ENCODE data around the gene MAP4K5. TPM values are rescaled to one million over a fixed set of nuclear protein-coding genes. Genes with fewer than 3 reads are reported as not detected.

The MAP4K5 gene
- total and polyA plus RNA-seq, 4 donors, result 7.7 to 47.1 (median 19.3) TPM

GRCh38 chr14:50550294-50550693 lies 17.9 kb upstream of the MAP4K5 start:
- H3K27me3 ChIP-seq (ENCODE audit: control insufficient read depth in 4 of 4, insufficient read depth in 4 of 4, low read length in 3 of 4), result no peaks in the 10 kb centered on the region
- TF ChIP-seq ATF3 (IDR thresholded peaks at IDR 0.05) (no peak), RXRA (IDR thresholded peaks at IDR 0.05) (no peak), CTCF (IDR thresholded peaks at IDR 0.05; ENCODE audit: low read depth, low read length, missing input control) (no peak), GABPA (IDR thresholded peaks at IDR 0.05 in 1 of 2, conservative IDR thresholded peaks at IDR 0.05 in 1 of 2) (no peak), FOXA2 (IDR thresholded peaks at IDR 0.05) (no peak), HNF4A (conservative IDR thresholded peaks at IDR 0.05) (no peak), NR2F2 (IDR thresholded peaks at IDR 0.05) (no peak), EGR1 (IDR thresholded peaks at IDR 0.05; ENCODE audit: low read depth in 2 of 2) (no peak), MAX (IDR thresholded peaks at IDR 0.05) (no peak), ZBTB33 (IDR thresholded peaks at IDR 0.05) (no peak), REST (IDR thresholded peaks at IDR 0.05) (no peak), HNF4G (IDR thresholded peaks at IDR 0.05) (no peak), JUND (IDR thresholded peaks at IDR 0.05) (no peak), FOXA1 (IDR thresholded peaks at IDR 0.05) (no peak)
- WGBS, result 98% methylated on average over 1 of the region's 1 CpG

GRCh38 chr14:50545618-50546017 lies 13.2 kb upstream of the MAP4K5 start:
- Histone ChIP-seq H3K4me3 (ENCODE audit: low read depth in 1 of 3, low read length in 3 of 3) (no peak overlapping the region), H3K9me3 (ENCODE audit: control insufficient read depth in 4 of 4, low read length in 3 of 4) (no peaks in the 10 kb centered on the region), H3K27ac (ENCODE audit: low read depth in 1 of 2, low read length in 2 of 2) (no peak overlapping the region), H3K27me3 (ENCODE audit: control insufficient read depth in 4 of 4, insufficient read depth in 4 of 4, low read length in 3 of 4) (no peaks in the 10 kb centered on the region), H3K4me1 (ENCODE audit: control insufficient read depth in 4 of 4, insufficient read depth in 4 of 4, low read length in 3 of 4) (no peaks in the 10 kb centered on the region), H3K9ac (ENCODE audit: low read depth in 1 of 2, low read length in 2 of 2) (no peak overlapping the region), H3K36me3 (ENCODE audit: control insufficient read depth in 4 of 4, insufficient read depth in 3 of 4, low read depth in 1 of 4, low read length in 3 of 4) (no peaks in the 10 kb centered on the region)
- no peak for DNase-seq (ENCODE audit: low spot score)
- 76% methylated on average over 3 of the region's 3 CpGs for WGBS
- no peak for TF ChIP-seq HNF4A (conservative IDR thresholded peaks at IDR 0.05)
- no peak for TF ChIP-seq ATF3 (IDR thresholded peaks at IDR 0.05)
- TF ChIP-seq TAF1 (conservative IDR thresholded peaks at IDR 0.05), result no peak
- TF ChIP-seq GABPA (IDR thresholded peaks at IDR 0.05 in 1 of 2, conservative IDR thresholded peaks at IDR 0.05 in 1 of 2), result no peak
- no peak for TF ChIP-seq MAX (IDR thresholded peaks at IDR 0.05)
- TF ChIP-seq FOXA1 (IDR thresholded peaks at IDR 0.05), result no peak
- TF ChIP-seq FOXA2 (IDR thresholded peaks at IDR 0.05), result no peak
- TF ChIP-seq ZBTB33 (IDR thresholded peaks at IDR 0.05), result no peak
- no peak for TF ChIP-seq EGR1 (IDR thresholded peaks at IDR 0.05; ENCODE audit: low read depth in 2 of 2)
- TF ChIP-seq CTCF (IDR thresholded peaks at IDR 0.05; ENCODE audit: low read depth, low read length, missing input control), result no peak
- no peak for TF ChIP-seq RAD21 (IDR thresholded peaks at IDR 0.05)
- TF ChIP-seq YY1 (IDR thresholded peaks at IDR 0.05), result no peak
- no peak for TF ChIP-seq HNF4G (IDR thresholded peaks at IDR 0.05)
- TF ChIP-seq NR2F2 (IDR thresholded peaks at IDR 0.05), result no peak
- no peak for TF ChIP-seq JUND (IDR thresholded peaks at IDR 0.05)
- no peak for TF ChIP-seq RXRA (IDR thresholded peaks at IDR 0.05)
- no peak for TF ChIP-seq SP1 (IDR thresholded peaks at IDR 0.05)

More at GRCh38 chr14:50550294-50550693, 17.9 kb upstream of the MAP4K5 start:
- Histone ChIP-seq H3K9me3 (ENCODE audit: control insufficient read depth in 4 of 4, low read length in 3 of 4) (no peaks in the 10 kb centered on the region), H3K4me3 (ENCODE audit: low read depth in 1 of 3, low read length in 3 of 3) (no peak overlapping the region), H3K9ac (ENCODE audit: low read depth in 1 of 2, low read length in 2 of 2) (no peak overlapping the region), H3K27ac (ENCODE audit: low read depth in 1 of 2, low read length in 2 of 2) (no peak overlapping the region), H3K4me1 (ENCODE audit: control insufficient read depth in 4 of 4, insufficient read depth in 4 of 4, low read length in 3 of 4) (no peaks in the 10 kb centered on the region), H3K36me3 (ENCODE audit: control insufficient read depth in 4 of 4, insufficient read depth in 3 of 4, low read depth in 1 of 4, low read length in 3 of 4) (no peaks in the 10 kb centered on the region)
- DNase-seq (ENCODE audit: low spot score), result no peak

Data from liver (tissue), 9 donors.